Embryonic facial prominence (tissue), 1 donor: ENCODE results near the gene SLC9B2.

Source experiments
- DNase-seq: peaks from one replicate; pipeline ENCODE4 v3.0.0-alpha.2; 2016; ENCODE audit errors: extremely low spot score

Gene SLC9B2, protein sequence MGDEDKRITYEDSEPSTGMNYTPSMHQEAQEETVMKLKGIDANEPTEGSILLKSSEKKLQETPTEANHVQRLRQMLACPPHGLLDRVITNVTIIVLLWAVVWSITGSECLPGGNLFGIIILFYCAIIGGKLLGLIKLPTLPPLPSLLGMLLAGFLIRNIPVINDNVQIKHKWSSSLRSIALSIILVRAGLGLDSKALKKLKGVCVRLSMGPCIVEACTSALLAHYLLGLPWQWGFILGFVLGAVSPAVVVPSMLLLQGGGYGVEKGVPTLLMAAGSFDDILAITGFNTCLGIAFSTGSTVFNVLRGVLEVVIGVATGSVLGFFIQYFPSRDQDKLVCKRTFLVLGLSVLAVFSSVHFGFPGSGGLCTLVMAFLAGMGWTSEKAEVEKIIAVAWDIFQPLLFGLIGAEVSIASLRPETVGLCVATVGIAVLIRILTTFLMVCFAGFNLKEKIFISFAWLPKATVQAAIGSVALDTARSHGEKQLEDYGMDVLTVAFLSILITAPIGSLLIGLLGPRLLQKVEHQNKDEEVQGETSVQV

GRCh38 chr4:103076747-103077347 lies at the start of gene SLC9B2:
SLC9B2 (minus strand) TSS chr4:103076761; CDS start chr4:103067550, 9,211 bp downstream.
- no peak for DNase-seq

DNA sequence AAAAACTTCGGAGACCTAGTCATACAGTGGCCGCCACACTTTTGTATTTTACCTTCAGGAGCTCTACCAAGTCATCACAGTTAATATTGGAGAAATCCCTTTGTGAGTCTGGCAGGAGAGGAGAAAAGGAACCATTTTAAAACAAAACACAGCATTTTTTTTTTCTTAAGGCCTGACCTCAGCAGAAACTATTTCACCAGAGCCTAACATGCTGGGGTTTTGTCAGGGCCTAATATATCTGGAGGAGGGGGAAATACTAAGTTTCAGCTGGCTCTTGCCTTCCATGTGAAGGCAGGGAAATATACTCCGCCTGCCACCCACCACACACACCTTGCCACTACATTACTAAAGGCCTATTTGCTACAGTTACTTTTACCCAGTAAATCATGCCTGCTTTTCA lies 49.6 kb upstream of the SLC9B2 start:
- DNase-seq = no peak

GRCh38 chr4:103123114-103123513 lies 46.6 kb upstream of the SLC9B2 start:
- DNase-seq = no peak

DNA sequence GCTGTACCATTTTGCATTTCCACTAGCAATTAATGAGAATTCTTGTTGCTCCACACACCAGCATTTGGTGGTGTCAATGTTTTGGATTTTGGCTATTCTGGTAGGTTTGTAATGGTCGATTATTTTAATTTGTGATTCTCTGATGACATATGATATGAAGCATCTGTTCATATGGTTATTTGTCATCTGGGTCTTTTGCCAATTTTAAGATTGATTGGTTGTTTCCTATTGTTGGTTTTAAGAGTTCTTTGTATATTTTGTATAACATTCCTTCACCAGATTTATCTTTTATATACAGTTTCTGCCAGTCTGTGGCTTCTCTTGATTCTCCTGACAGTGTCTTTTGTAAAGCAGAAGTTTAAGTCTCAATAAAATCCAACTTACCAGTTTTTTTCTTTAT lies 41.6 kb upstream of the SLC9B2 start:
- DNase-seq = no peak

- DNase-seq = no peak
Observed at GRCh38 chr4:103111598-103111997, 35.0 kb upstream of the SLC9B2 start.

DNA sequence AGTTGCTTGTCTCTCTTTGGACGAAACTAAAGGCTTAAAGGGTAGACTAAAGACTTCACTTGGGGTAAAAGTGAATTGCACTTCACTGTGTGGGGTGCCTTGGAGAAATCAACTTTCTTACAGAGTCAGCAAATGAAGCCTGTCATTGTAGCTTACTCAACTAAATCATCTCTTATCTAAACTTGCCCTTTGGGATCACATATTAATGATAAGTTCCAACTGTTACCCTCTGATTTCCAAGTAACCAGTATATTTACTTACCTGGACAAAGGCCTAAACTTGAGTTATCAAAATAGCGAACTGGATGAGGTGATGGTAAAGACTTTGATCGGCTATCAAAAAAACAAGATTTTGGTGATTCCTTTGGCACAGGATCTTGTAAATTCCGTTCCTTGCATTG lies 32.0 kb upstream of the SLC9B2 start:
- no peak for DNase-seq

- no peak for DNase-seq
Observed at GRCh38 chr4:103105558-103106356, 29.2 kb upstream of the SLC9B2 start.

GRCh38 chr4:103104886-103105285 lies 28.3 kb upstream of the SLC9B2 start:
- no peak for DNase-seq

DNA sequence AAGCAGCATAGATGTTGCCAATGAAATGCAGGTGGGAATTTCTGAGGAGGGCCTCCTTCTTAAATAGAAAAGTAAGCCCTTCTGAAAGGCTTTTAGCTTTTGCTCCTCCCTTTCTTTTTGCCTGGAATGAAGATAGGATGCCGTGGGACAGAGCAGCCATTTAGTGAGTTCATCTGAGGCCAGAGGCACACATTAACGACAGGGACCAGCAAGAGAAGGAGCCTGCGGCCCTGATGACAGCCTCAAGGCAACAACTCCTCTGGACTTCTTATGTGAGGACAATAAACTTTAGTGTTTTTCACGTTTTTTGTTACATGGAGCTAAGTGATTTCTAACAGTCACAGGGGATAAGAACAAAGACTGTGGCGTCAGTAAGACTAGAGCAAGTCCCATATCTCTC lies 24.1 kb upstream of the SLC9B2 start:
- no peak for DNase-seq

GRCh38 chr4:103099691-103100392 lies 23.3 kb upstream of the SLC9B2 start, which contains the start of gene BDH2:
BDH2 (minus strand) TSS chr4:103099834; CDS start chr4:103096254, 3,580 bp downstream.
- DNase-seq = peak; percentile 93

DNA sequence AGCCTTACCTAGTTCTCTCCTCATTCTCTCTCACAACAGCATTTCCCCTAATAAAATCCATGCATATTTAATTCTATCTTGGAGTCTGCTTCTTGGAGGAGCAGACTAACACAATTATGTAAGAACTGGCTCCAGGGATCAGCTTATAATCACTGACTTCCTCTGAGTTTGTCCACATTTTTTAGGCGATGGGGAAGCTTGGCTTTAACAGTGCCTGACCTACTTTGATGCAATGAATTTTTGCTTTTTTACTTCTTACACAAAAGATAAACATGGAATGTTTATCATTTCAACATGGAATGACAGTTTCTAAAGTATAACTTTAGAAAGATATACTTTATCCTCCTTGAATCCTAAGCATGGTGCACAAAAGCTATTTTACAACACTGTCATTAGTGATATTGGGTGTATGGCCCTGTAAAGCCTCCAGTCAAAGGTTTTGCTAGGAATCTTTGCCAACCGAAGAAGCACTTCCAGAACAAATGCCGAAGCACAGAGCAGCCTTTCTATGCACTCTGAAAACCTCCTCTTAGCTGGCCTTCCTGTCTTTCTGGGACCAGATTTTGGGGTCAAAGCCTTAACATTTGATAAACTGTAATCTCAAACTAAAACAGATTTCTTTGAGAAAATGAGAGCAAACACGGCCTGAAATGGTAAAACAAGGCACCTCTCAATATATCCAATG lies 22.3 kb upstream of the SLC9B2 start:
- DNase-seq = no peak

- no peak for DNase-seq
Observed at GRCh38 chr4:103098341-103098740, 21.8 kb upstream of the SLC9B2 start.

GRCh38 chr4:103097112-103097511 lies 20.6 kb upstream of the SLC9B2 start:
- no peak for DNase-seq

GRCh38 chr4:103095080-103095479 lies 18.5 kb upstream of the SLC9B2 start:
- DNase-seq = no peak

DNA sequence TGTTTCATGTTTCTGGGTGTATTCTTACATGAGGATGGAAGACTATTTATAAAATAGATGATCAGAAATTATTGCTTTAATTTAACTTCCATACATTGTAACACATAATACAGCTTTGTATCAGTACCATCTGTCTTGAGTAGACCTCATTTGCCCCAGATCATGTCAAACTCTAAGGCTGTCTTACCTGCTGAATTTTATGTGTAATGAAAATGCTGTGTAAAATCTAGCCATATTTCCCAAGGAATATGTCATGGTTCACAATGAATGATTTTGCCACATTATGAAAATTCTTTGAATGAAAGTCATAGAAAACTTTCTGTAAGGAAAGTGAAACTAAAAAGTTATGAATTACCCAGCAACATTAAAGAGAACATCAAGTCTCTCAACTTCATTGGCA lies 15.7 kb upstream of the SLC9B2 start:
- no peak for DNase-seq

DNA sequence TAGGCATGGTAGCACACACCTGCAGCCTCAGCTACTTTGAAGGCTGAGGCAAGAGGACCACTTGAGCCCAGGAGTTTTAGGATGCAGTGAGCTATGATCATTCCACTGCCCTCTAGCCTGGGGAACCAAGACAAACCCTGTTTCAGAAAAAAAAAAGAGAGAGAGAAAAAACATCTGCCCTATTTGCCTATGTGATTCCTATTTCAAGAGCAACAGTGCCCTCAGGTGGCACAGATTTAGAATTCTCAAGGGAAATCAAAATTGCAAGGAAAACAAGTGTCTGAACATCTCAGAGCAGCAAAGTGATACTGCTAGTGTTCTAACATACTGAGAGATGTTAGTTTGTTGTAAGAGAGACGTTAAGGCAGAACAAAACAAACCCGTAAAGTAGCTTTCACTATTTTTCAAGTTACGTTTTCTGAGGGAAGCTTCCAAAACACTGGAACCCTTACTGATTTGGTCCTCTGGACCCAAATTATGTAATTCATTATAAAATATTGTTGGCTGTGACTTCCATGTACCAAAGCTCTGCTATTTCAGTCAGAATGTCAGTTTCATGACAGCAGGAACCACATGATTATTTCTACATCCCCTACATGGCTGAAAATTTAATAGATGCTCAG lies 15.2 kb upstream of the SLC9B2 start:
- no peak for DNase-seq

- DNase-seq = no peak
Observed at GRCh38 chr4:103089481-103089880, 12.9 kb upstream of the SLC9B2 start.

- DNase-seq = no peak
Observed at GRCh38 chr4:103086551-103086950, 10.0 kb upstream of the SLC9B2 start.

DNA sequence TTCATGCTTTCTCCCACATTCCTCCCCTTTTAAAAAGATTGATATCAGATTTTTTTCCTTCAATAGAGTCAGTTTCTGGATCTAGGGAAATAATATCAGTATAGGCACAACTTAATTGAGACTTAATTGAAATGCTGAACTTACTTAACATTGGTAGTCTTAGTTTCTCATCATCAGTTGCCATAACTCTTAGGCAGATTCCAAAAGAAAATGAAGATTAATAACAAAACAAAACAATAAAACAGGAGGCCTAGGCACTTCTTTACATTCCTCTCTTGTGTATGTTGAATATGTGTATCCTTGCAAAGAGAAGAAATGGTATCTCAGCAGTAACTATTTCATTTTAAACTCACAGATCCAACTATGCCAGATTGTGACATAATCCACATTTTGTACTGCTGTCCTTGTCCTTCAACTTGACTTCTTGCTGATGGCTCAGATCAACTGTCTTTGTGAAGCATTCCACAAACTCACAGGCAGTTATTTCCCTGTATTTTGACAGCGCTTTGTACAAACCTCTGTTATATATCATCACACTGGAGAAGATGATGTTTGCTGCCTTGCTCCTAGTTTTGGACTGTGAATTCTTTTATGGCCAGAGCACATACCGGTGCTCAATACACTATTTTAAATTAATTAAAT lies 9.1 kb upstream of the SLC9B2 start:
- DNase-seq = no peak

DNA sequence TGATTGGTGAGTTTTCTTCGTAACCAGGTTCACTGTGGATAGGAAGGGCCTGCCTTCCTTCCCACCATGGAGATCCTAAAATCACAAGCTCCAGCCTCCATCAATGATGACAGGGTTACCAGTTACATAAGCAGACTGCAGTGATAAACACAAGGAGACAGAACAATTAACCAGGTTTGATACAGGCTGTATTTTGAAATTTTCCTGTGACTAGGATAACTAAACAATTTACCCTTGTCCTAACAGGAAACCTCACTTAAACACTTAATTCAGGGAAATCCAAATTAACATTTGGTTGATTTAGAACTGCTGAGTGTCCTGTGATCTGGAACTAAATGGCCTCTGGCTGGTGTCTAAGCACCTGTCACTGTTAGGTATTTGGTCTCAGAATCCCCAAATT lies 3.1 kb upstream of the SLC9B2 start:
- no peak for DNase-seq
